Activated T-cell treated with anti-CD3 and anti-CD28 coated beads for 1 hour (primary cell): ENCODE data around the gene THTPA.
A peak's percentile ranks its signal among the peaks of the same experiment; 100 is the strongest.

Experiments used
- DNase-seq: peaks from one replicate; pipeline ENCODE4 v3.0.0-alpha.2; 2020; ENCODE audit warnings: low read depth

THTPA gene

DNA sequence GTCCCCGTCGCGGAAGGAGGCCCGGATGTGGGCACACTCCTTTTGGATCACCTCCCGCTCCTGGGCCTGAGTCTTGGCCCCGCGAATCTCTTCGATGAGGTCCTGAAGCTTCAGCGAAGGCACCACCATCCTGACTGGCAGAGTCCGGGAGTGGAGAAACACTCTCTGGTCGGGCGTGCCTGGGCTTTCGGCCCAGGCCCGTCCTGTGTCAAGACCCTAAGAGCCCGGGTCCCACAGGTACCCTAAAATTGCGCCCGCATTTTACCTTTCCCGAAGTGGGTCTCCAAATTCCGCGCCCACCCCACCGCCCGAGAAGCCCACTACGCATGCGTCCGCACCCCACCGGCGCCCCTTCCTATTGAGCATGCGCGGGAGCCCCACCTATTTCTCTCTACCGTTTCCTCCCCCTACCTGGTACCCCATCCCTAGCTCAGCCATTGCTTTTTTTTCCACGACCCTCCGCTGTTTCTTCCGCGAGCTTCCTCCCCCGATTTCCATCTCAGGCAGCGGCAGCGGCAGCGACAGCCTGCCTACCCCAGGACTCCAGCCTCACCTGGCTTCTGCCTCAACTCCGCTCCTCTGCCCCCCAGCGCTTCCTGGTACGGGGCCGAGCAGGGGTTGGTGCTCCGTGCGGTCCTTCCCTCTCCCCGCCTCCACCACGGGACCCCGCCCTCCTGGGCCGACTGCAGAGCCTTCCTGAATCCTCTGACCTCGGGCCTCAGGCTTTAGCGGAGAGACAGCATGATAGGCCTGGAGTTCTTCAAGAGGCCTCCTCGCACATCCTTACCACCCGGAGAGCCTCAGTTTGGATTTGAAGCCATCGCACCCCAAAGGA is 11.3 kb downstream of the THTPA start, which contains the start of gene AP1G2:
AP1G2 (minus strand) TSS at position 606 of the 835 bp plus-strand sequence; CDS start at position 129, 477 bp downstream.
- DNase-seq: peak; percentile 76

DNA sequence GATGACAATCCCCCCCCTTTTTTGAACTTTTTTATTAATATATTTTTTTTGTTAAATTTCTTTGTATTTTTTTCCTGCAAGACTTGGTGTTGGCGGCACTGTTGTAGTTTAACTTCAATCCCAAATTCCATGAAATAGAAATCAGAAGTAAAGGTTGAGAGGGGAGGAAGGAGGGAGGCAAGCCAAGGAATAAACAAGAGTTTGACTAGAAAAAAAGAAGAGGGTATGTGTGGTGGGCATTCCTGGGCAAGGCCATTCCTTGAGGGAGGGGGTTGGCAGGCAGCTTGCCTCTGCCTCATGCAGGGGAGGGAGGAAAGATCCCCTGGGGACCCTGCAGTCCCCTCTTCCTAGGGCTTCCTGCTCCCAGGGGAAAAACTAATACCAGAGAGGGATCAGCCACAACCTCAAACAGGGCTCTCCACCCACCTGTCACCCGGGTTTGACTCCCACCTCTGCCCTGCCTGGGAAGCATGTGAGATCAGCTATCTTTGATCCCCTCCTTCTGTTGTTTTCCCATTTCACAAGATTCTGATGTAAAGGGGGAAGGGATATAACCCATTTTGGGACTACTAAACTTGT is 12.0 kb downstream of the THTPA start:
- DNase-seq: no peak

DNA sequence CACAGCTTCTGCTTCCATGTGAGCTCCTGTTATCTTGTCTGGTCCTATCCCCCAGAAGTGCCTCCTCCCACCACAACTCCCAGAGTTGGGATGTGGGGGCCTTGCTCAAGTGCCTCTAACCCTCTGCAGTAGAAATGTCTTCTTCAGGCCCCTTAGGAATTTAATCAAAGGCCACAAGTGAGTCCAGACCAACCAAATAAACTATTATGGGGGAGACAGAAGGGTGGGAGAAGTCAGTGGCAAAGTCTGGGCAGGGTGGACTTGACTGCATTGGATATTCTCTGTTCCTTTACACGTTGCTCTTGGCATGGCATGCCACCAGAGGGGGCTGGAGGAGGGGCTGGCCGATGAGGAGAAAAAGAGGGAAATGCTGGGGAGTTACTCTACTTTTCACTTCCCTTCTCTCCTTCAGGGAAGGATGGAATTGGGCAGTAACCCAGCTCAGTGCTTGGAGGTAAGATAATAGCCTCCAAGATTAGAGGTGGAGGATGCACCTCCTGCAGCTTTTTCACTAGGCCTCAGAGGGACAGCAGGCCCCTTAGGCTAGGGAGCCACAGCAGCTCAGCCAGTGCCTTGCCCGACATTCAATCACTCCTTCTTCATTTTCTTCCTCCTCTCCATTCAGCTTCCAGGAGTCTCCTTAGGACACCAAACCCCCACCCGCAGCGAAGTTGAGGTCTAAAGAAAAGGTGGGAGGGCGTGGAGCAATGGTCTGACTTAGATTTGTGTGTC is 12.7 kb downstream of the THTPA start:
- DNase-seq: no peak

DNA sequence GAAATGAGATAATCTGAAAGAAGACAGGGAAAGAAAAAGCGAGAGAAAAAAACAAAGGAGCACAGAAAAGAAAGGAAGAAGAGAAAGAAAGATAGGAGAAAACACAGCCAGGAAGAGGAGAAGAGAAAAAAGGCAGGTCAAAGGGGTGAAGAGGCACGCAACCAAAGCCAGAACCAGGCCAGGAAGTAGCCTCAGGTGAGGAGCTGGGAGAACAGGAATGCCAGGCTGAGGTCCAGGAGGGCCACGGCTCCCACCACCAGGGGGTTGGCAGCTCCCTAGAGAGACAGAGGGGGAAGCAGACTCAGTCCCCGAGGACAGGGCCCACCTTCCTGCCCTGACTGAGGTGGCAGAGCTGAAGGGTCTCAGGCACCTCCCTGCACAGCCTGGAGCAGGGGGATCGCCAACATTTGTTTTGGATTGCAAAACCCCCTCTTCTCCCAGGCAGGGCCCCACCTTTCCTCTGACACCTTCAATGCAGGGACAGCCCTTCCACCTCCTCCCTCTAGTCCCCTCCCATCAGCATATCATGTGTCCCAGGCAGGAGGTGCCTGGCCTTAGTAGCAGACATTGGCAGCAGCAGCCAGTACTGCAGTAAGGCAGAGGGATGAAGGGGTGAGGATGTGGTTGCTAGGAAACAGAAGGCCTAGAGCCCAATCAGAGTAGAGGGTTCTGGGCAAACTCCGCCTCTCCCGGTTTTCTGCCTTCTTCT is 13.5 kb downstream of the THTPA start:
- no peak for DNase-seq

DNA sequence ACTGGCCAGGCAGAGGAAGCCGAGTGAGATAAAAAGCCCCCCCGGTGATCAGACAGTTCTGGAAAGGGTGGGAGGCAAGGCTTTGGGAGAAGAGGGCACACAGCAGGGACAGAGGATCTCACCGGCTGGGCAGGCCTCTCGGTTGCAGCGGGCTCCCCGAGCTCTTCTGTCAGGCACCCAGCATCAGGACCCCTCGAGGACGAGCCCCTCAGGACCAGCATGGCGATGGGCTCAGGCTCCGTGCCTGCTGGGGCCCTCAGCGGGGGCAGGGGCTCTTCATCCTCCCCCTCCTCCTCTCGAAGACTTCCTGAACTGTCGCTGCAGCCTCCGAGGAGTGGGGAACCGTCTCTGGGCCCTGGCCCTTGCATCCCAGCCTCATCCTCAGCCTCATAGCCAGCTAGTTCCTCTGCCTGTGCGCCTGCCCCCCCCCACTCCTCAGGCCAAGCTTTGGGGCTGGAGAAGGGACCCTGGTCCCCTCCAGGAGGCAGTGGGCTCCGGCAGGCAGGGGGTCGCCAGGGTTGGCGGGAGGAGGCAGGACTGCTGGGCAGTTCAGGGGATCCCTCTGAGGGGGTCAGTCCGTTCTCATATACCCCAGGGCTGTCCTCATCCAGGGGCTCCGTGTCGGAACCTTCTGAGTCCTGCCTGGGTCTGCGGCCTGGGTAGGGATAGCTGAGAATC is 14.9 kb downstream of the THTPA start:
- DNase-seq: no peak

DNA sequence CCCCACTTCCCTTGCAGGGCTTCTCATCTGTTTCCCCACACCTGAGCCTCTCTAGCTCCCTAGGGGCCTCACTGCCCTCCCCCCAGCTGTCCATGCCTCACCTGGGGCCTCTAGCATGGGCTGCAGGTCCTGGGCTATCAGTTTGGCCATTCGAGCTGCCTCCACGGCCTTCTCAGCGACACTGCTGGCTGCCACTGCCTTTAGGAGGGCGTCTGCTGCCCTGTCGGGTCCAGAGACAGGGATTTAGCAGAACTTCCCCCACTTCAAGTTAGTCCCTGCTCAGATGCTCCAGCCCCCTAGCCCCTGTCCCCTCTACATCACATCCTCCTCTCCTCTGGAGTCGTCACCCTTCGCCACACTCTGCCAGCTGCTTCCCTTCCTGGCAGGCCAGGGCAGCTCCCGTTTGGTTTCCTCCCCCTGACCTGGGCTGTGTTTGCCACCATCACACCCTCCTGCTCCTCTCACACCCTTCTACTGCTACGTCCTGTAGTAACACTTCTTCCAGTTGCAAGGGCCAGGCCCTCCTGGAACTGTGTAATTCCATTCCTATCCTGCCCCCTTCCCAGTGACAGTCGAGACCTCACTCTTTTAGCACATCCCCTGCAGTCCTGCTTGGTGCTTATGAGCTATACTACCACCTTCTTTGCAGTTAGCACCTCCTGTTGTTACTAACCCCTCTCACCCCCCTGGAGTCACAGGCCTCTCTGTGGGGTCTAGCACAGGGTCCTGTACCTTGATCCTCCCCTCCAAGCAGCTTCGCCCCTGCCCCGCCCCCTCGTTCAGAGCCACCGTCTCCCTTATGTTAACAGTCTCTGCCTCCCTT is 15.8 kb downstream of the THTPA start:
- DNase-seq: no peak

DNA sequence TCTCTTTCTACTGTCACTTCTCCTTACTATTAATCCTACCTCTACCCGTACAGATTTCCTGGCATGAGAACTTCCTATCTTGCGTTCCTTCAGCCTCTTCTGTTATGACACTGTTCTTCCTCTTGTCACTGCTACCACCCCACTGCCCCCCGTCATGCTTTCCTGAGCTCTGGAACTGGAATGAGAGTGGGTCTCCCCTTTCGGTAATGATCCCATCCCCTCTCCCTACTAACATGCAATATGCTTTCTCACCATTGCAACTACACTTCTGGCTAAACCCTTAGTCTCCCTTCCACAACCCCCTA is 16.4 kb downstream of the THTPA start:
- no peak for DNase-seq

DNA sequence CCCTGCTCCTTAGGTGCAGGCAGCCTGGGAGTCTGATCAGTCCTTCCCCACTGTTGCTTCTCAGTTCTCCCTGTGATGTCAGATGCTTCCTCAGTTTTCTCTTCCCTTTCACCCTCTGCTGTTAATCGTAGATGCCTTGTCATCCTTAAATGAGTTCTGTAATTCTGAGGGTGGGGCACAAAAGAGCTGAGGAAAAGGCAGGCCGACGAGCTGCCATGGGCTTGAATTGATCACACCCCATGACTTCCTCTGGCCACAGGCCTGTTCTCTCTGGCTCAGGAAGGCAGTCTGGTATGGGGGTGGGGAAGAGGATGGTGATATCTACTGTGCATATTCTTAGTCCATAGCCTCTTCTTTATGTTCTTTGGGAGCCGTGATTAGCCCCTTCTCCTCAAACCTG is 16.8 kb downstream of the THTPA start:
- DNase-seq: no peak

DNA sequence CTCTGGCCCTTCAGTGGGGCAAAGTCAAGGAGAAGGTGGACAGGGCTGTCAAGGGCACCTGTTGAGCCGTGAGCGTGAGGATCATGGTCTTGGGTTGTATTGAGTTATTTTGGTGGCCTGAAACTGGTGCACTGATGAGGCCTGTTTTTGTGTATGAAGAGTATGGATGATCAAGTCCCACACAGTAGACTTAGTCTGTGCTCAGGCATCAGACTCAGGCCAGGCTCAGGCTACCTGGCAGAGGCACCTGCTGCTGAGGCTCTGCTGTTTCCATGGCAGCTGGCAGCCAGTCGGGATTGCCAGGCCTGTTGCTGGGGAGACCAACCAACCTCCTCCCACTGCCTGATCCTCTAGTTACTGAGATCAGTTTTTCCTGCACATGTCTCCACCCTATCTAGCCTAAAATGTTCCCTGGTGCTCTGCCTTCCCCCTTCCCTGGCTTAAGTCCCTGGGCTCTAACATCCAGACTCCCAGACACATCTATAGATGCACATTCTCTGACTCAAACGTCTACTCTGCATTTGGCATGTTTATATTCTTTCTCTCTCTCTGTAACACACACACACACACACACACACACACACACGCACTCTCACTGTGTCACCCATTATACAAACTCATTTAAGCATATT is 17.4 kb downstream of the THTPA start:
- DNase-seq: no peak

DNA sequence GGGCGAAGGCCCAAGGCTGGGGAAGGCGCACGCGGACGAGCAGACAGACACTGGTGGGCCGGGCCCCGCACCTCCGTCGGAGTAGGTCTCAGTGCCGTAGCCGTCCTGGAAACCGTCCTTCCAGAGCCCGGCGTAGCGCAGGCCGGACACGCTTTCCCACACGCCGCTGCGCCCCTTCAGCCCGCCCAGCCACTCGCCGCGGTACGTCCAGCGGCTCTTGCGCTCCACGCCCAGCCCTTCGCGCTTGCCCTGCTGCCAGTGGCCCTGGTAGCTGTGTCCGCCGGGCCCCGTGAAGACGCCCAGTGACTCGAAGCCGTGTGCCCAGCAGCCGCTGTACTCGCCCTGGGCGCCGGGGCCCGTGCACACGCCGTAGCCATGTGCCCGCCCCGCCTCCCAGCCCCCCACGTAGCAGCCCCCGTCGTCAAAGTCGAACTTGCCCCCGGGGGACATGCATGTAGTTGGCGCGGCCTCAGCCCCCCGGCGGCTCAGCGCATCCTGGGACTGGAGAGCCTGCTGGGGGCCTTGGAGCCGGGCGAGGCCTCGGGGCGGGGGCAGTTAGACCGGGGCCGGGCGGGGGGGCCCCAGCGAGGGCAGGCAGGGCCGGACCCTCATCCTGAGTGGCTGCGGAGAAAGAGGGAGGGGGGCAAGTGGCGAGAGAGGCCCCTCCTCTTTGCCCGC is 21.1 kb downstream of the THTPA start:
- no peak for DNase-seq

DNA sequence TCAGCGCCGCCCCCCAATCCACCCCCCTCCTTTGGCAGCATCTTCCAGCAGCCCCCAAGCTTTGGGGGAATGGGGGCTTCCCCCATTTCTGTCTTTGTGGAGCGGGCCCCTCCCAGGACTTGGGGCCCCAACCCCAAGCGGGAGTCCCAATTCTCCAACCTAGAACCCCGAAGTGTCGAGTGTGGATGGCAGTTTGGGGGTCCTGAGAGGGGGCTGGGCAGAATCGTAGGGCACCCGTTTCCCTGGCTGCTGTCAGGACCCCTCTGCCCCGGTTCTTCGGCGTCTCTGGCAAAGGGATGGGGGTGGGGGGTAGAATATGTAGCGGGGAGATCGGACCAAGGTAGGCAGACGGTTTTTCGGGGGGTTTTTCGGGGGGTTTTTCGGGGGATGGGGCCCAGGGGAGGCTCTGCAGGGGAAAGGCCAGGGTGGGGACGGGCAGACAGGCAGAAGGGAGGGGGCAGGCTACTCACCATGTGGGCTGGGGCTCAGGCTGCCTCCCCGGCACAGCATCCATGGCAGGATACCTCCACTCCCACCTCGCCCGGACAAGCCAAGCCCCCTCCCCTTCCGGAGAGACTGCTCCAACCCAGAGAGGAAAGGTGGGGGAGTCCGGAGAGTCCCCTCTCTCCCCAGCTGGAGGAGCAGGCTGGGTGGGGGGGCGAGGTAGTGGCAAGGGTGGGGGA is 21.8 kb downstream of the THTPA start:
- DNase-seq: no peak

DNA sequence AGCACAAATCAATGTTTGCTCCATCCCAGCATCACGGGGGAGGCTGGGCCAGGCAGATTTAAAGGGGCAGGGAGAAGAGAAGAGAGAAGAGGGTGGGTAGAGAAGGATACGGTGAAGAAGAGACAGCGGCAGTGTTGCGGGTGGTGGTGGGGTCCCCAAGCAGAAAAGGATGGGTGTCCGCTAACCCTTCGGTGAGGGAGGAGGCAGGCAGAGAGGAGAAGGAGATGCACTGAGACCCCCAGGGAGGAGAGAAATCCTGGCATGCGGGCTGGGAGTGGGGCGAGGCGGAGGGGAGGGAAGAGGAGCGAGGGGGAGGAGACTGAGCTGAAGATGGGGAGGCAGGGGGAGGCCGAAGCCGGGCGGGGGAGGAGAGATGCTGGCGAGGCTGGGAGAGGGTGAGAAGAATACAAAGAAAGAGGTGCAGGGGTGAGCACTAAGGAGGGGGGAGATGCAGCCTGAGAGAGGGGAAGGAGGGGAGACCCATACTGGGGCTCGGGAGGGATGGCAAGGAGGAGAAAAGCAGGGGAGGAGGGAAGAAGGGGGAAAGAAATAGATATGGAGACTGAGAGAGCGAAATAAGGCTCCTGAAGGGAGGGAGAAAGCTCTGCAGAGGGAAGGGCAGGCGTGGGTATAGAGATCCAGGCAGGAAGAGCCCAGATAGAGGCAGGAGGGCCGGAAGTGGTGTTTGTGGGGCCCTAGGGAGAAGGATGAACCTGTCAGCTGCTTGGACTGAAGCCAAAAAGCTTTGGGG is 22.7 kb downstream of the THTPA start, which contains the start of gene JPH4:
JPH4 (minus strand) TSS at position 231 of the 751 bp plus-strand sequence. CDS start 1,337 bp downstream, outside the sequence.
- no peak for DNase-seq

DNA sequence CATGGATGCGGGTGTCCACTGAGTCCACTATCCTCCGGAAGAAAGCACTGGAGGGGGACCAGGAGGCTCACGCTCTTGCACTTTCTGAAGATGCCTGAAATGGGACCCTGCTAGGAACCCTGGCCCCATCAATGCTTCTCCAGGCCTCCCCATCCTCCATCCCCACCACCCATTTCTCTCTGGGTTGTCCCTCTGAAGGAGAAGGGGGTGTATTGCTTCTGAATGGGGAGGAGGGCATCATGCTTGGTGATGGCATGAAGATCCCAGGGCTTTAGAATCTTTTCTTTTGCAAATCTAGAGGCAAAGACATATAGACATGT is 23.2 kb downstream of the THTPA start:
- no peak for DNase-seq

DNA sequence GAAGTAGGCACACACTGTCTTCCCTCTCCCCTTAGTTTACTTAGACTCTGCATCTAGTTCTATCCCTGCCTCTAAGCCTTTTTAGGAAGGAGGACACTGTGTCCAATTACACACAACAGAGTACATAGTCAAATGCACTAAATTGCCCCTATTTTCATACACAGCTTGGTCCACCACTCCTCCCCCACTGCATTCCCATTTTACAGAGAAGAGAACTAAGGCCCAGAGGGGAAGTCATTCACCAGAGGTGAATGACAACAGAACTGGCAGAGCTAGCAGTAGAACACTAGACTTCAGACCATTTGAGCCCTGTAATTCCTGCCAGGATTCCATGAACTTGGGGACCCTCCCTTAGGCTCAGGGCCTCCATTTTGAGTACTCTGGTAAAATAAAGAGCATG is 23.7 kb downstream of the THTPA start:
- DNase-seq: no peak

DNA sequence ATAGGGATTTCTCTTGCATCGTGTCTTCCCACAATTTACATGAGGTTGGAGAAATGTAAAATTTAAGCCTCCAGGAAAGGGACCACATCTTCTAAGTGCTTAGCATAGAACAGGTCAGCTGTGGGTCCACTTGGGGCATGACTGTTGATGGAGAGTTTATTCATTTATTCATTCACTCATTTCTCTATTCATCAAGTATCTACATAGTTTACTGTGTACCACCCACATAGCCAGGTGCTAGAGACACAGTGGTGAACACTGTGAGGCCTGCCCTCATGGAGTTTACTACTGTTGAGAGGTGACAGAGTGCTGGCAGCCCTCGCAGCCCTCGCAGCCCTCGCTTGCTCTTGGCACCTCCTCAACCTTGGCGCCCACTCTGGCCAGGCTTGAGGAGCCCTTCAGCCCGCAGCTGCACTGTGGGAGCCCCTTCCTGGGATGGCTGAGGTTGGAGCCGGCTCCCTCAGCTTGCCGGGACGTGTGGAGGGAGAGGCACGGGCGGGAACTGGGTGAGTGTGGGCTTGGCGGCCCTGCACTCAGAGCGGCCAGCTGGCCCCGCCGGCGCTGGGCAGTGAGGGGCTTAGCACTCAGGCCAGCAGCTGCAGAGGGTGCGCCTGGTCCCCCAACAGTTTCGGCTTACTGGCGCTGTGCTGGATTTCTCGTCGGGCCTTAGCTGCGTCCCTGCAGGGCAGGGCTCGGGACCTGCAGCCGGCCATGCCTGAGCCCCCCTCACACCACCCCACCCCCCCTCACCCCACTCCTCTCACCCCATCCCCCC is 24.3 kb downstream of the THTPA start:
- DNase-seq: no peak

DNA sequence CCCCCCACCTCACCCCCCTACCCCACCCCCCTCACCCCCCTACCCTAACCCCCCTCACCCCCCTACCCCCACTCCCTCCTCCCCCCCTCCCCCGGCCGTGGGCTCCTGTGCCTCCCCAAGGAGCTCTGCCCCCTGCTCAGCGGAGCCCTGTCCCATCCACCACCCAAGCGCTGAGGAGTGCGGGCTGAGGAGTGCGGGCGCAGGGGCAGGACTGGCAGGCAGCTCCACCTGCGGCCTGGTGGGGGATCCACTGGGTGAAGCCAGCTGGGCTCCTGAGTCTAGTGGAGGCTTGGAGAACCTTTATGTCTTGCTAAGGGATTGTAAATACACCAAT is 24.8 kb downstream of the THTPA start:
- DNase-seq: no peak

DNA sequence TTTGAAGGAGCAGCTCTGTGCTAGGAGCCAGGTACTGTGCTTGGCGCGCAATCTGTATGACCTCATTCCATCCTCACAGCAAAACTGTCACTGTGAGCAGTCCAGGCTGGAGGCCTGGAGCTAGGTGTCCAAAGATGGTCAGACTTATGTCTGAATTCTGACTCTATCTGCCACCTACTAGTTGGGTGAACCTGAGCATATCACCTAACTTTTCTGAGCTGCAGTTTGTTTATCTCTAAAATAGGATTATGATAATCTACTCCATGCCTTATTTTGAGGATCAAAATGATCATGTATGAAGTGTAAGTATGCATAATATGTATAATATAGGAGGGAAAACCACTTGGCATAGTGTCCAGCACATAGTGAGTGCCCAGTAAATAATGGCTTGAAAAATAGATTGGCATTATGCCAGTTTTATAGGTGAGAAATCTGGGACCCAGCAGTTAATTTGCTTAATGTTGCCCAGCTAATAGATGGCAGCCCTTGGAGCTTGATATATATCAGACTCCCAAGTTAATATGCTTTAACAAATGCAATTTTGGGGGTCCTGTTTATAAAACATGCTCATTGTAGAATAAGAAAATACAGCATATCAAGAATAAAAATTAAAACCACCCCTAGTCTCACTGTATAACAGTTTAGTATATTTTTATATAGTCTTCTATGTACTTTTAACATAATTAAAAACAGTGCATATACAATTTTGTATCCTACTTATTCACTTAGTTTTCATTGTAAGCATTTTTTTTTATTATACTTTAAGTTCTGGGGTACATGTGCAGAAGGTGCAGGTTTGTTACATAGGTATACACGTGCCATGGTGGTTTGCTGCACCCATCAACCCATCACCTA is 27.1 kb downstream of the THTPA start:
- DNase-seq: no peak
